Kidney epithelial cell (primary cell): ENCODE results near the gene CNP. TPM values are rescaled to one million over a fixed set of nuclear protein-coding genes. Genes with fewer than 3 reads are reported as not detected.

Experiments
- DNase-seq: peaks from one replicate; pipeline ENCODE4 v3.0.0-alpha.2; 2010; ENCODE audit warnings: low read depth
- H3K27me3 ChIP-seq: 2 replicates; pipeline ENCODE4 v1.6.0; 2011; ENCODE audit warnings: low read length; ENCODE audit not compliant: control insufficient read depth, insufficient read depth
- H3K36me3 ChIP-seq: 2 replicates; pipeline ENCODE4 v1.5.1; 2011; ENCODE audit warnings: low read length; ENCODE audit not compliant: control insufficient read depth, insufficient read depth
- H3K4me3 ChIP-seq: 2 replicates; pipeline ENCODE4 v1.5.1; 2011; ENCODE audit warnings: low read depth, mild to moderate bottlenecking, control low read depth, low read length
- total RNA-seq: library from RNA; depleted of rRNA; stranded (reverse); fragments of >200 nt; gene quantifications from 2 replicates; pipeline ENCODE4 v1.2.3, GENCODE V29; 2015
- TF ChIP-seq, protein P1 (sequence below): IDR thresholded peaks from 2 replicates; pipeline ENCODE4 v1.5.1; 2011; ENCODE audit warnings: mild to moderate bottlenecking, moderate library complexity, low read length, control low read depth, inconsistent platforms; ENCODE audit not compliant: insufficient read depth, poor library complexity, severe bottlenecking

The CNP gene
- total RNA-seq, 1 donor from 2014 or later, result 65.1 TPM

- TF ChIP-seq, protein P1, sequence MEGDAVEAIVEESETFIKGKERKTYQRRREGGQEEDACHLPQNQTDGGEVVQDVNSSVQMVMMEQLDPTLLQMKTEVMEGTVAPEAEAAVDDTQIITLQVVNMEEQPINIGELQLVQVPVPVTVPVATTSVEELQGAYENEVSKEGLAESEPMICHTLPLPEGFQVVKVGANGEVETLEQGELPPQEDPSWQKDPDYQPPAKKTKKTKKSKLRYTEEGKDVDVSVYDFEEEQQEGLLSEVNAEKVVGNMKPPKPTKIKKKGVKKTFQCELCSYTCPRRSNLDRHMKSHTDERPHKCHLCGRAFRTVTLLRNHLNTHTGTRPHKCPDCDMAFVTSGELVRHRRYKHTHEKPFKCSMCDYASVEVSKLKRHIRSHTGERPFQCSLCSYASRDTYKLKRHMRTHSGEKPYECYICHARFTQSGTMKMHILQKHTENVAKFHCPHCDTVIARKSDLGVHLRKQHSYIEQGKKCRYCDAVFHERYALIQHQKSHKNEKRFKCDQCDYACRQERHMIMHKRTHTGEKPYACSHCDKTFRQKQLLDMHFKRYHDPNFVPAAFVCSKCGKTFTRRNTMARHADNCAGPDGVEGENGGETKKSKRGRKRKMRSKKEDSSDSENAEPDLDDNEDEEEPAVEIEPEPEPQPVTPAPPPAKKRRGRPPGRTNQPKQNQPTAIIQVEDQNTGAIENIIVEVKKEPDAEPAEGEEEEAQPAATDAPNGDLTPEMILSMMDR, result no peak
- peaks cover 3% of the 10 kb centered on the region for H3K36me3 ChIP-seq
- no peak for DNase-seq
Measured at GRCh38 chr17:41982026-41982760, 15.6 kb downstream of the CNP start.

DNA sequence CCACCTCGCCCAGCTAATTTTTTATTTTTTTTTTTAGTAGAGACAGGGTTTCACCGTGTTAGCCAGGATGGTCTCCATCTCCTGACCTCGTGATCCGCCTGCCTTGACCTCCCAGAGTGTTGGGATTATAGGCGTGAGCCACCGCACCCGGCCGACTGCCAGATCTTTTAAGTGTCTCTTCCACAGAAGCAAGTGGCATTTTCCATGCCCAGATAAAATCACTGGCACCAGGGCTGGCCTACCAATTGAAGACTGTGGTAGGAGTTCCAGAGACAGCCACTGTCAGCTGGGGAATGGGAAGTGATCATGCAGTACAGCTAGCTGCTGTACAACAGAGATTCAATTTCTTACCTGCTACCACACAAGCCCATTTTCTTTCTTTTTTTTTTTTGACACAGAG, 17.9 kb downstream of the CNP start:
- TF ChIP-seq, protein P1, result no peak
- Histone ChIP-seq H3K36me3 (peaks cover 5% of the 10 kb centered on the region), H3K27me3 (no peaks in the 10 kb centered on the region), H3K4me3 (no peak overlapping the region)
- DNase-seq, result no peak

More at GRCh38 chr17:41982026-41982760, 15.6 kb downstream of the CNP start:
- Histone ChIP-seq H3K27me3 (no peaks in the 10 kb centered on the region), H3K4me3 (no peak overlapping the region)

- Histone ChIP-seq H3K27me3 (no peaks in the 10 kb centered on the region), H3K36me3 (peaks cover 6% of the 10 kb centered on the region), H3K4me3 (no peak overlapping the region)
- TF ChIP-seq, protein P1, result no peak
- no peak for DNase-seq
Measured at GRCh38 chr17:41985919-41986318, 19.3 kb downstream of the CNP start.

- no peak overlapping the region for H3K4me3 ChIP-seq
- TF ChIP-seq, protein P1, result no peak
- H3K27me3 ChIP-seq, result no peaks in the 10 kb centered on the region
- DNase-seq, result no peak
- peaks cover 6% of the 10 kb centered on the region for H3K36me3 ChIP-seq
Measured at GRCh38 chr17:41986634-41987033, 20.0 kb downstream of the CNP start.

- H3K36me3 ChIP-seq, result peaks cover 6% of the 10 kb centered on the region
- H3K4me3 ChIP-seq, result no peak overlapping the region
- H3K27me3 ChIP-seq, result no peaks in the 10 kb centered on the region
Measured at GRCh38 chr17:41987642-41988041, 21.0 kb downstream of the CNP start.

More at GRCh38 chr17:41987642-41988041, 21.0 kb downstream of the CNP start:
- DNase-seq, result no peak
- TF ChIP-seq, protein P1, result no peak
